ENCODE data around the gene BORCS5.

BORCS5 gene

DNA sequence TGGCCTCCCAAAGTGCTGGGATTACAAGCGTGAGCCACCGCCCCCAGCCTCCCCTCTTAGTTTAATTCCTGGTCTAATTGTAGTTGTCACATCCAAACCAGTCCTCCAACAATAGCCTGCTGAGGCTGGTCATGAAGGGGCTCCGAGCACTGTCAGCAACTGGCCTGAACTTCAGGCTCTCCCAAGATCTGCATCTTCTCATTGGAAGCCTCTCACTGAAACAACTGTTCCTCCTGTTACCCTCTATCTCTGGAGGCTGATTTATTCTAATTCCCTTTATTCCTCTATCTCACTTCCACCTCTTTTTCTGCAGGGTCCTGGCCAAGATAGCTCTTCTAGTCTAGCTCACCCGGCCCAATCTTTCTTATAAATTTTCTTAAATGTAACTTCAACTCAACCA, 116.3 kb downstream of the BORCS5 start:
- TF ChIP-seq EZH2phosphoT487 (IDR thresholded peaks at IDR 0.05; ENCODE audit: borderline replicate concordance), result no peak
- TF ChIP-seq, protein P1, sequence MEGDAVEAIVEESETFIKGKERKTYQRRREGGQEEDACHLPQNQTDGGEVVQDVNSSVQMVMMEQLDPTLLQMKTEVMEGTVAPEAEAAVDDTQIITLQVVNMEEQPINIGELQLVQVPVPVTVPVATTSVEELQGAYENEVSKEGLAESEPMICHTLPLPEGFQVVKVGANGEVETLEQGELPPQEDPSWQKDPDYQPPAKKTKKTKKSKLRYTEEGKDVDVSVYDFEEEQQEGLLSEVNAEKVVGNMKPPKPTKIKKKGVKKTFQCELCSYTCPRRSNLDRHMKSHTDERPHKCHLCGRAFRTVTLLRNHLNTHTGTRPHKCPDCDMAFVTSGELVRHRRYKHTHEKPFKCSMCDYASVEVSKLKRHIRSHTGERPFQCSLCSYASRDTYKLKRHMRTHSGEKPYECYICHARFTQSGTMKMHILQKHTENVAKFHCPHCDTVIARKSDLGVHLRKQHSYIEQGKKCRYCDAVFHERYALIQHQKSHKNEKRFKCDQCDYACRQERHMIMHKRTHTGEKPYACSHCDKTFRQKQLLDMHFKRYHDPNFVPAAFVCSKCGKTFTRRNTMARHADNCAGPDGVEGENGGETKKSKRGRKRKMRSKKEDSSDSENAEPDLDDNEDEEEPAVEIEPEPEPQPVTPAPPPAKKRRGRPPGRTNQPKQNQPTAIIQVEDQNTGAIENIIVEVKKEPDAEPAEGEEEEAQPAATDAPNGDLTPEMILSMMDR (conservative IDR thresholded peaks at IDR 0.05; ENCODE audit: low read length), result no peak
- no peak overlapping the region for H3K4me2 ChIP-seq (ENCODE audit: low read depth, low read length, poor library complexity, severe bottlenecking)
- no peak overlapping the region for H3K9ac ChIP-seq (ENCODE audit: low read depth, low read length, poor library complexity, severe bottlenecking)
- no peaks in the 10 kb centered on the region for H3K27me3 ChIP-seq (ENCODE audit: insufficient read depth, low read length, poor library complexity, severe bottlenecking)
- H4K20me1 ChIP-seq (ENCODE audit: insufficient read depth, low read length, poor library complexity, severe bottlenecking), result no peaks in the 10 kb centered on the region
- no peak overlapping the region for H3K4me3 ChIP-seq (ENCODE audit: low read length, poor library complexity, severe bottlenecking)
- peaks cover 6% of the 10 kb centered on the region for H3K4me1 ChIP-seq (ENCODE audit: insufficient read depth, low read length, poor library complexity, severe bottlenecking)
- H3K36me3 ChIP-seq (ENCODE audit: insufficient read depth, low read length), result no peaks in the 10 kb centered on the region
- no peaks in the 10 kb centered on the region for H3K79me2 ChIP-seq (ENCODE audit: insufficient read depth, low read length)
- no peaks in the 10 kb centered on the region for H3F3A ChIP-seq (ENCODE audit: low read depth)
- no peaks in the 10 kb centered on the region for H3K9me3 ChIP-seq (ENCODE audit: insufficient read depth, low read depth, low read length)
- H3K9me2 ChIP-seq (replicated peaks; ENCODE audit: low read depth, low read length), result no peaks in the 10 kb centered on the region
- H2AFZ ChIP-seq (ENCODE audit: low read length), result no peak overlapping the region

DNA sequence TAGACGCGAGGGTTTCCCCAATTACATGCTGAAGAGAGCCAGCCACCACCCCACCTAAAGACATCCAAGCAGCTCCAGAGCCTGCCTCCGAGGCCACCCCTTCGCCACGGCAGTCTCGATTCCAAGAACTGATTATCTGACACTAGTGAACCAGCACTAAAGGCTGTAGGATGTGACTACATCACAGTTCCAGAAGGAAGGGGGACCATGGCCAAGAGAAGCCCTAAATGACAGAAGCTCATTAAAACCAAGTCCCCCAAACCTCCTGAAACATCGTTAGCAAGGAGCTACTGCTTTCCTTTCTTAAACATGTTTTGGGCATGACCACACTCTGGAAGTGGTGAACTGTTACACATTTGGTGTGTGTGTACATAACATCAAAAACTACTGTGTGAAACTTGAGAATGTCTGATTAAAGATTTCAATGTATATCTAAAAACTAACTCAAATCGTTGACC, 117.6 kb downstream of the BORCS5 start:
- H3F3A ChIP-seq (ENCODE audit: low read depth), result no peaks in the 10 kb centered on the region
- H3K4me1 ChIP-seq (ENCODE audit: insufficient read depth, low read length, poor library complexity, severe bottlenecking), result no peaks in the 10 kb centered on the region
- H3K79me2 ChIP-seq (ENCODE audit: insufficient read depth, low read length), result no peaks in the 10 kb centered on the region
- H3K4me3 ChIP-seq (ENCODE audit: low read length, poor library complexity, severe bottlenecking), result no peak overlapping the region
- no peaks in the 10 kb centered on the region for H3K36me3 ChIP-seq (ENCODE audit: insufficient read depth, low read length)
- no peak overlapping the region for H3K4me2 ChIP-seq (ENCODE audit: low read depth, low read length, poor library complexity, severe bottlenecking)
- no peak for TF ChIP-seq EZH2phosphoT487 (IDR thresholded peaks at IDR 0.05; ENCODE audit: borderline replicate concordance)
- TF ChIP-seq, protein P1 (conservative IDR thresholded peaks at IDR 0.05; ENCODE audit: low read length), result no peak
- no peak overlapping the region for H2AFZ ChIP-seq (ENCODE audit: low read length)
- no peaks in the 10 kb centered on the region for H4K20me1 ChIP-seq (ENCODE audit: insufficient read depth, low read length, poor library complexity, severe bottlenecking)
- no peaks in the 10 kb centered on the region for H3K9me3 ChIP-seq (ENCODE audit: insufficient read depth, low read depth, low read length)
- no peaks in the 10 kb centered on the region for H3K9me2 ChIP-seq (replicated peaks; ENCODE audit: low read depth, low read length)
- no peak overlapping the region for H3K9ac ChIP-seq (ENCODE audit: low read depth, low read length, poor library complexity, severe bottlenecking)
- no peaks in the 10 kb centered on the region for H3K27me3 ChIP-seq (ENCODE audit: insufficient read depth, low read length, poor library complexity, severe bottlenecking)

DNA sequence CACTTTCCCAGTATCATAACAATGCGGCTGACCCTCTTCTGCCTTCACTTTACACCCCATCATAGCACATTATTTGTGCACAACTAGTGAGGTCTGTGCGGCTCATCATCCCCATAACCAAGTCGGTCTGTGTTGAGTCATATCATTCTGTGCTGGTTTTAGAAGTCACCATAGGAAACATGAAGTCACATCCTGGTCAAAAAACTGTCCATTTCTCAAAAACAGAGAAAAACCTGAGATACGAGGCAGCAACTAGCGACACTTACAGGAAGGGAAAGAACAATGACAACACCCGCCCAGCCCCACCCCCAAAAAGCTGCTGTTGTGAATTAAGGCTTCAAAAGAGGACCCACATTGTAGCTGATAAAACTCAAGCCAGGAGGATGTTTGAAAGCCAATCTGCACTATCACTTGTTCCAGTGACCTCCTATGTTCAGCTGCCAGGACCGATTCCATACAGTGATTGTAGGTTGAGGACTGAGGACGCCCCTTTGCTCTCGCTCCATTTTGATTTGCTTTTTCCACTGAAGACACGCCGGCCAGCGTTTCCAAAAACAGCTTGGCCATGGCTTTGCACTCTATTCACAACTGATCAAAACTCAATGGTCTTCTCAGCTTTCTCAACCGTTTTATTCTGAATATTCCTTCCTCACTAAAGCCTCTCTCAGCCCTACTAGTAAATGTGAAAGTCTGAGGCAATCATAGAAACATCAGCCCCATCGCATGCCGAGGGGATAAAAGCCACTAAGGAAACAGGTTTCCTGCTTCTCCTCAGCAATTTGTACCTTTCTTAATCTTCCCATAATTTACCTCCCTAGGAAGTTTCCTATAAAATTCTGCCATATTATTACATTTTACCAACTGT, 118.3 kb downstream of the BORCS5 start:
- H4K20me1 ChIP-seq (ENCODE audit: insufficient read depth, low read length, poor library complexity, severe bottlenecking), result no peaks in the 10 kb centered on the region
- no peaks in the 10 kb centered on the region for H3F3A ChIP-seq (ENCODE audit: low read depth)
- no peaks in the 10 kb centered on the region for H3K36me3 ChIP-seq (ENCODE audit: insufficient read depth, low read length)
- TF ChIP-seq EZH2phosphoT487 (IDR thresholded peaks at IDR 0.05; ENCODE audit: borderline replicate concordance), result no peak
- TF ChIP-seq, protein P1 (conservative IDR thresholded peaks at IDR 0.05; ENCODE audit: low read length), result no peak
- no peaks in the 10 kb centered on the region for H3K27me3 ChIP-seq (ENCODE audit: insufficient read depth, low read length, poor library complexity, severe bottlenecking)
- no peak overlapping the region for H2AFZ ChIP-seq (ENCODE audit: low read length)
- no peaks in the 10 kb centered on the region for H3K79me2 ChIP-seq (ENCODE audit: insufficient read depth, low read length)
- H3K9ac ChIP-seq (ENCODE audit: low read depth, low read length, poor library complexity, severe bottlenecking), result no peak overlapping the region
- no peak overlapping the region for H3K4me2 ChIP-seq (ENCODE audit: low read depth, low read length, poor library complexity, severe bottlenecking)
- no peaks in the 10 kb centered on the region for H3K4me1 ChIP-seq (ENCODE audit: insufficient read depth, low read length, poor library complexity, severe bottlenecking)
- no peak overlapping the region for H3K4me3 ChIP-seq (ENCODE audit: low read length, poor library complexity, severe bottlenecking)
- H3K9me3 ChIP-seq (ENCODE audit: insufficient read depth, low read depth, low read length), result no peaks in the 10 kb centered on the region
- no peaks in the 10 kb centered on the region for H3K9me2 ChIP-seq (replicated peaks; ENCODE audit: low read depth, low read length)

Data from Loucy (cell line).